IMR-90 (cell line): ENCODE measurements around the gene MORN5.

ENCODE experiments used
- BHLHE40 ChIP-seq: fragments of 150-350 bp; IDR thresholded peaks from 2 replicates; pipeline ENCODE4 v1.6.1; 2016; ENCODE audit warnings: mild to moderate bottlenecking, low read depth, low read length
- CHD1 ChIP-seq: IDR thresholded peaks from 2 replicates; pipeline ENCODE4 v1.6.1; 2012; ENCODE audit warnings: low read depth, low read length, improper control_type of control experiment
- ELK1 ChIP-seq: fragments of 150-350 bp; IDR thresholded peaks from 2 replicates; pipeline ENCODE4 v1.6.1; 2016; ENCODE audit warnings: low read depth, mild to moderate bottlenecking, low read length, moderate library complexity, borderline replicate concordance
- MAFK ChIP-seq: IDR thresholded peaks from 2 replicates; pipeline ENCODE4 v1.6.1; 2012; ENCODE audit warnings: low read depth, low read length, improper control_type of control experiment
- MAZ ChIP-seq: IDR thresholded peaks from 2 replicates; pipeline ENCODE4 v1.6.1; 2012; ENCODE audit warnings: low read depth, mild to moderate bottlenecking, low read length, improper control_type of control experiment, moderate library complexity, borderline replicate concordance
- MXI1 ChIP-seq: IDR thresholded peaks from 2 replicates; pipeline ENCODE4 v1.6.1; 2012; ENCODE audit warnings: low read depth, mild to moderate bottlenecking, low read length, moderate library complexity, borderline replicate concordance
- POLR2A ChIP-seq: IDR thresholded peaks from 2 replicates; pipeline ENCODE4 v1.6.1; 2012; ENCODE audit warnings: mild to moderate bottlenecking, low read depth, low read length
- RAD21 ChIP-seq: IDR thresholded peaks from 2 replicates; pipeline ENCODE4 v1.6.1; 2012; ENCODE audit warnings: low read length, improper control_type of control experiment
- RCOR1 ChIP-seq: IDR thresholded peaks from 2 replicates; pipeline ENCODE4 v1.6.1; 2012; ENCODE audit warnings: mild to moderate bottlenecking, low read length, improper control_type of control experiment; ENCODE audit not compliant: insufficient replicate concordance
- RFX5 ChIP-seq: IDR thresholded peaks from 2 replicates; pipeline ENCODE4 v1.8.0; 2012; ENCODE audit warnings: low read depth, mild to moderate bottlenecking, low read length, moderate library complexity
- SMC3 ChIP-seq: fragments of 150-350 bp; IDR thresholded peaks from 2 replicates; pipeline ENCODE4 v1.6.1; 2016; ENCODE audit warnings: low read depth, mild to moderate bottlenecking, antibody characterized with exemption, low read length, moderate library complexity
- USF2 ChIP-seq: fragments of 150-350 bp; IDR thresholded peaks from 2 replicates; pipeline ENCODE4 v1.6.1; 2017; ENCODE audit warnings: mild to moderate bottlenecking, antibody characterized with exemption, low read length, low read depth
- TF ChIP-seq, protein P1 (sequence below): conservative IDR thresholded peaks from 2 replicates; pipeline ENCODE4 v1.5.1; 2012; ENCODE audit warnings: mild to moderate bottlenecking, low read depth, low read length, improper control_type of control experiment

DNA sequence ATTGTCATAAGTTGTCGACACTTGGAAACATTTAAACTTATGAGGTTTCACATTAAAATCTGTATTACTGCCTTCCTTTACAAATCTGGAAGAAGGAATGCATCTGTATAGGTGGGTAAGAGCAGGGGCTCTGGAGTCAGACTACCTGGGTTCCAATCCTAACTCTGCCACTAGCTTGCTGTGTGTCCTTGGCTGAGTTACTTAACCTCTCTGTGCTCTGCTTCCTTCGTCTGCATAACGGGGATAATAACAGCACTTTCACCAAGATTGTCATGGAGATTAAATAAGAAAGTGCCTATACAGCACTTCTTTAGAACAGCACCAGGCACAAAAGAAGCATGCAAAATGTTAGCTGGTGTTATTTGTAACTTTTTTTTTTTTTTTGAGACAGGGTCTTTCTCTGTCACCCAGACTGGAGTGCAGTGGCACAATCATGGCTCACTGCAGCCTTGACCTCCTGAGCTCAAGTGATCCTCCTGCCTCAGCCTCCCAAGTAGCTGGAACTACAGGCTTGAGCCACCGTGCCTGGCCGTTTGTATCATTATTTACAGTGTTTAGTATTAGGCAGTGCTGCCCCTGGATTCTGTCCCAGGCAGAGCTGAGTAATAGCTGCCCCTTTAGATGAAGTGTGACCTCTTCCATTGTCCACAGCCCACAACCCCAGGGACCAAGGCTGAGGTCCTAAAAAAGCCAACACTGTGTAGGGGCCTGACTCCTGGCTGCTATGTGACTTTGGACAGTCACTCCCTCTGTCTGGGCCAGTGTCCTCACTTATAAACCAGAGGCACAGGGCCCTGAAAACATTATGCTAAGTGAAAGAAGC is 41.2 kb upstream of the MORN5 start:
- TF ChIP-seq, protein P1, sequence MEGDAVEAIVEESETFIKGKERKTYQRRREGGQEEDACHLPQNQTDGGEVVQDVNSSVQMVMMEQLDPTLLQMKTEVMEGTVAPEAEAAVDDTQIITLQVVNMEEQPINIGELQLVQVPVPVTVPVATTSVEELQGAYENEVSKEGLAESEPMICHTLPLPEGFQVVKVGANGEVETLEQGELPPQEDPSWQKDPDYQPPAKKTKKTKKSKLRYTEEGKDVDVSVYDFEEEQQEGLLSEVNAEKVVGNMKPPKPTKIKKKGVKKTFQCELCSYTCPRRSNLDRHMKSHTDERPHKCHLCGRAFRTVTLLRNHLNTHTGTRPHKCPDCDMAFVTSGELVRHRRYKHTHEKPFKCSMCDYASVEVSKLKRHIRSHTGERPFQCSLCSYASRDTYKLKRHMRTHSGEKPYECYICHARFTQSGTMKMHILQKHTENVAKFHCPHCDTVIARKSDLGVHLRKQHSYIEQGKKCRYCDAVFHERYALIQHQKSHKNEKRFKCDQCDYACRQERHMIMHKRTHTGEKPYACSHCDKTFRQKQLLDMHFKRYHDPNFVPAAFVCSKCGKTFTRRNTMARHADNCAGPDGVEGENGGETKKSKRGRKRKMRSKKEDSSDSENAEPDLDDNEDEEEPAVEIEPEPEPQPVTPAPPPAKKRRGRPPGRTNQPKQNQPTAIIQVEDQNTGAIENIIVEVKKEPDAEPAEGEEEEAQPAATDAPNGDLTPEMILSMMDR: no peak
- TF ChIP-seq RFX5: no peak
- TF ChIP-seq POLR2A: no peak
- TF ChIP-seq CHD1: no peak
- no peak for TF ChIP-seq RCOR1
- TF ChIP-seq USF2: no peak
- no peak for TF ChIP-seq ELK1
- no peak for TF ChIP-seq SMC3
- TF ChIP-seq MAZ: no peak
- peak; percentile 67 for TF ChIP-seq MAFK
- TF ChIP-seq MXI1: no peak
- TF ChIP-seq BHLHE40: no peak
- no peak for TF ChIP-seq RAD21
